ENCODE results near the gene MYZAP. TPM values are rescaled to one million over a fixed set of nuclear protein-coding genes. Genes with fewer than 3 reads are reported as not detected.

Gene MYZAP
- total and polyA plus RNA-seq, 2 of the 4 experiments (the other 2 are of a cell fraction), result not detected

DNA sequence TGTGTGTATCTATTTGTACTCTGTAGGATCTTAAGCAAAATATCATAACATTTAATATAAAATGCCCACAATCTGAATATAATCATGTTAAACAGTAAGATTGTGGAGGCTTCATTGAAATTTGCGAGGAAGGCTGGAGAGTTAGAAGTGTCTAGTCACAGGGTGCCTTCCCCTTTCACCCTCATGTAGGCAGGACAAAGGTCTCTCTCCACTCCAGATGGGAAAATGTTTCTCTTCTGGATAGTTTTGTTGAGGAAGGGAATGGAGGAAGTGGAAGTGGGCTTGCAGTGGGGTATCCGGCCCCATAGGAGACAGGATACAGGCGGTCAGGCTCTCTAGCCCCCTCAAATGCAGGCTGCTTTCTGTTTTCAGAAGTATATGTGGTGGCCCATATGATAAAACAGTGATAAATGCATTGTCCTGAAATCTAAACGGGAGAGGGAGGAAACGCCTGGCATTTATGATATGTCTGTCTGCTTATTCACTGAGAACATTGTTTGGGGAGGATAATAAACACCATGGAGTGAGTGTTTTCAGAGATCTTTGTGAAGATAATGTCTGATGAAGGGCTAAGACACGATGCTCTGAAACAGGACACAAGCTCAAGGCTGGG is 13.3 kb upstream of the MYZAP start:
- Histone ChIP-seq H2BK5ac (ENCODE audit: low read depth, low read length, poor library complexity, severe bottlenecking) (no peak overlapping the region), H3K9me3 (ENCODE audit: control insufficient read depth, insufficient read depth, low read length) (peaks cover 7% of the 10 kb centered on the region; the same call in 1 of the 2 replicates), H3K9ac (ENCODE audit: low read depth, low read length) (no peak overlapping the region), H2BK20ac (ENCODE audit: low read depth, low read length) (no peak overlapping the region), H3K27ac (ENCODE audit: insufficient read depth, low read length) (no peak overlapping the region), H2AK5ac (ENCODE audit: low read depth, low read length) (no peak overlapping the region), H3K27me3 (ENCODE audit: control insufficient read depth, insufficient read depth, low read length) (peaks cover 15% of the 10 kb centered on the region), H4K8ac (ENCODE audit: low read depth in 2 of 2, low read length in 2 of 2) (no peak overlapping the region), H2AK9ac (replicated peaks; ENCODE audit: low read depth, low read length, poor library complexity) (no peak overlapping the region), H2BK15ac (ENCODE audit: low read depth, low read length) (no peak overlapping the region), H3K56ac (ENCODE audit: extremely low read depth, insufficient read depth, low read length) (no peak overlapping the region), H4K20me1 (ENCODE audit: insufficient read depth, low read length) (no peaks in the 10 kb centered on the region), H2AFZ (replicated peaks; ENCODE audit: low read length, poor library complexity) (no peak overlapping the region), H3K4me2 (ENCODE audit: low read depth, low read length) (no peak overlapping the region), H3K14ac (replicated peaks; ENCODE audit: low read depth, low read length) (no peak overlapping the region), H3K4me1 (ENCODE audit: control insufficient read depth, insufficient read depth, low read length) (no peaks in the 10 kb centered on the region), H3K23ac (ENCODE audit: low read depth, low read length) (no peak overlapping the region), H3K4me3 (ENCODE audit: insufficient read depth, low read depth, low read length) (no peak overlapping the region), H3K79me1 (ENCODE audit: low read depth in 1 of 2, low read length in 2 of 2) (no peaks in the 10 kb centered on the region), H3K4ac (ENCODE audit: low read depth, low read length) (no peak overlapping the region), H3K18ac (ENCODE audit: low read depth, low read length) (no peak overlapping the region), H3K36me3 (ENCODE audit: control insufficient read depth, insufficient read depth, low read length) (no peaks in the 10 kb centered on the region), H2BK120ac (ENCODE audit: low read depth, low read length) (no peak overlapping the region), H4K91ac (ENCODE audit: insufficient read depth, low read depth, low read length) (no peak overlapping the region), H3K9me1 (ENCODE audit: insufficient read depth, low read length) (no peaks in the 10 kb centered on the region), H4K5ac (ENCODE audit: low read depth, low read length) (no peak overlapping the region)
- TF ChIP-seq CHD1 (IDR thresholded peaks at IDR 0.05; ENCODE audit: low read depth, low read length) (no peak), RAD21 (IDR thresholded peaks at IDR 0.05; ENCODE audit: low read length) (no peak), RFX5 (IDR thresholded peaks at IDR 0.05; ENCODE audit: low read depth, low read length) (no peak), BHLHE40 (IDR thresholded peaks at IDR 0.05; ENCODE audit: low read depth, low read length) (no peak), FOS (IDR thresholded peaks at IDR 0.05; ENCODE audit: low read depth, low read length) (no peak), NFE2L2 (IDR thresholded peaks at IDR 0.05; ENCODE audit: low read depth, low read length) (no peak), MAFK (IDR thresholded peaks at IDR 0.05; ENCODE audit: low read depth, low read length) (no peak), MAZ (IDR thresholded peaks at IDR 0.05; ENCODE audit: borderline replicate concordance, low read depth, low read length) (no peak), CEBPB (IDR thresholded peaks at IDR 0.05; ENCODE audit: low read depth, low read length) (no peak), MXI1 (IDR thresholded peaks at IDR 0.05; ENCODE audit: borderline replicate concordance, low read depth, low read length) (no peak)
- TF ChIP-seq, protein P1, sequence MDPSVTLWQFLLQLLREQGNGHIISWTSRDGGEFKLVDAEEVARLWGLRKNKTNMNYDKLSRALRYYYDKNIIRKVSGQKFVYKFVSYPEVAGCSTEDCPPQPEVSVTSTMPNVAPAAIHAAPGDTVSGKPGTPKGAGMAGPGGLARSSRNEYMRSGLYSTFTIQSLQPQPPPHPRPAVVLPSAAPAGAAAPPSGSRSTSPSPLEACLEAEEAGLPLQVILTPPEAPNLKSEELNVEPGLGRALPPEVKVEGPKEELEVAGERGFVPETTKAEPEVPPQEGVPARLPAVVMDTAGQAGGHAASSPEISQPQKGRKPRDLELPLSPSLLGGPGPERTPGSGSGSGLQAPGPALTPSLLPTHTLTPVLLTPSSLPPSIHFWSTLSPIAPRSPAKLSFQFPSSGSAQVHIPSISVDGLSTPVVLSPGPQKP (IDR thresholded peaks at IDR 0.05; ENCODE audit: borderline replicate concordance, low read depth, low read length), result no peak
- TF ChIP-seq, protein P2, sequence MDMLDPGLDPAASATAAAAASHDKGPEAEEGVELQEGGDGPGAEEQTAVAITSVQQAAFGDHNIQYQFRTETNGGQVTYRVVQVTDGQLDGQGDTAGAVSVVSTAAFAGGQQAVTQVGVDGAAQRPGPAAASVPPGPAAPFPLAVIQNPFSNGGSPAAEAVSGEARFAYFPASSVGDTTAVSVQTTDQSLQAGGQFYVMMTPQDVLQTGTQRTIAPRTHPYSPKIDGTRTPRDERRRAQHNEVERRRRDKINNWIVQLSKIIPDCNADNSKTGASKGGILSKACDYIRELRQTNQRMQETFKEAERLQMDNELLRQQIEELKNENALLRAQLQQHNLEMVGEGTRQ (IDR thresholded peaks at IDR 0.05; ENCODE audit: low read depth, low read length), result no peak
- BruUV-seq (replicated peaks), result no TSS peak
- ChIA-PET CTCF (no interaction called here), POLR2A (ENCODE audit: unreplicated experiment) (no interaction called here)
- DNase-seq (no peak), ATAC-seq (ENCODE audit: low read depth) (no peak)
- intact Hi-C loops (cut with micrococcal nuclease) (no loop called here), dilution Hi-C loops (cut with HindIII; ENCODE audit: low sequenced_read_pairs, unreplicated experiment) (no loop called here), in situ Hi-C loops (cut with MboI; ENCODE audit: low sequenced_read_pairs) (no loop called here)
- 58% methylated on average over 4 of the region's 6 CpGs; no CpG with 5 or more reads in 1 of the 2 experiments for WGBS, 2 experiments (ENCODE audit: extremely low coverage in 2 of 2, insufficient read length in 1 of 2)
